GM21360 (cell line): ENCODE results near the gene FXYD6.

Source experiments
- ATAC-seq: cut with Tn5 transposase; IDR thresholded peaks from one replicate; pipeline ENCODE4 v1.9.1; 2021; ENCODE audit warnings: mild to moderate bottlenecking, moderate library complexity; ENCODE audit not compliant: unreplicated experiment

FXYD6 gene

GRCh38 chr11:117910941-117911655 lies 34.6 kb upstream of the FXYD6 start:
- no peak for ATAC-seq

- ATAC-seq: no peak
Measured at GRCh38 chr11:117910525-117910924, 34.1 kb upstream of the FXYD6 start.

DNA sequence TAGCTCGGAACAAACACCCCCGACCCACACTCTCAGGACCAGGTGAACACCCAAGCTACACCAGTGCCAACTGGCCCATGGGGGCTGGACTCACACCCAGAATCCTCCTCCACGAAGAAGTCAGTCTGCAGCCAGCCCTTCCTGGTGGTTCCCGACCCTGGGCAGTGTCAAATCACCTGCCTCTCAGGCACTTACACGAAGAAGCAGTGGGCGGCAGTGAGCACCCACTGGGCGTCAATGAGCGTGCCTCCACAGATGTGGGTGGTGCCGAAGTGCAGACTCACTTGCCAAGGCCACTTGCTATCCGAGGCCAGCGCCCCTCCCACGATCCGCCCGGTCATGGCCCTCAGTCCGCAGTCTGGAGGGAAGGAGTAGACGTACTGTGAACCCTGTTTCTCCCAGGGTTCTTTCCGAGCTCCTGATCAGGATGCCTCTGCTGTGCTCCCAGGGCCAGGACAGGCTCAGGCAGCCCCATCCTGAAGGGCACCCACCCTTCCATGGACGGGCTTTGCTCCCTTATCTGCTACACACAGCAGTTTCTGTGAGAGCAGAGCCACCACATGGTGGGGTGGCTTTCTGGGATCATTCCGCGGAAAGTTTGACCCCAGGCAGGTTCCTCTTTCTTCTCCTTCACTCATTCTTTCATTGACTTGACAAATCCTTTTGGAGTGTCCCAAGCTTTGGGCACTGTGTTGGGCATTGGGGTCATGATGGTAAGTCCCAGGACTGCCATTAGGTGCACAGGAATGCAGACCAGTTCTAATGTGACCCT lies 33.3 kb upstream of the FXYD6 start:
- no peak for ATAC-seq

DNA sequence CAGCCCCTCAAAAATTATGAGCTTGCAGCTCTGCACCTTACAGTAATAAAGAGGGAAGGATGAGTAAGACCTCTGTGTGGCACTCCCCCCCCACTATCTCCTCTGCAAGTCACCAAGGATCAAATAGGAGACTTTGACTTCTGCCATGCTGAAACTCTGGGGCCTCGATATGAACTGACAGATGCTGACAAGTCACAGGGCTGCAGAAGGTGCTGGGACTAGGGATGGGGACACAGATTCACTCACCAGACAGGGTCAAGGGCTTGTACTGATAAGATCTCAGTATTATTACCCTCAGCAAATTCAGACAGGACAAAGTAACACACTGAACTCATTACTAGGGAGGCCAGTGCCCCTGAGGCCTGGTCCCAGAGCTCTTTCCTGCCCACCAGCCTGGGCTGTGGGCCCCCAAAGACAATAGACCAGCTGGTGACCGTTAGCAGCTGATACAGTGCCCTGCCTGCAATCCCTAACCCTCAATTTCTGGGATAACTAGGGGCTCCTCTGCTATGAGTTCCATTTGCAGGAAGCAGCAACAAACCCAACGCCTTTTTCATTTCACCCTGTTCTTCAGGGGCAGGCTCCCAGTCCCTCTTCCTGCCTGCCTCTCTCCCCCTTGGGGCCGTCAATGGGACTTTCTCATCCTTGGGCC lies 32.6 kb upstream of the FXYD6 start:
- ATAC-seq: no peak

DNA sequence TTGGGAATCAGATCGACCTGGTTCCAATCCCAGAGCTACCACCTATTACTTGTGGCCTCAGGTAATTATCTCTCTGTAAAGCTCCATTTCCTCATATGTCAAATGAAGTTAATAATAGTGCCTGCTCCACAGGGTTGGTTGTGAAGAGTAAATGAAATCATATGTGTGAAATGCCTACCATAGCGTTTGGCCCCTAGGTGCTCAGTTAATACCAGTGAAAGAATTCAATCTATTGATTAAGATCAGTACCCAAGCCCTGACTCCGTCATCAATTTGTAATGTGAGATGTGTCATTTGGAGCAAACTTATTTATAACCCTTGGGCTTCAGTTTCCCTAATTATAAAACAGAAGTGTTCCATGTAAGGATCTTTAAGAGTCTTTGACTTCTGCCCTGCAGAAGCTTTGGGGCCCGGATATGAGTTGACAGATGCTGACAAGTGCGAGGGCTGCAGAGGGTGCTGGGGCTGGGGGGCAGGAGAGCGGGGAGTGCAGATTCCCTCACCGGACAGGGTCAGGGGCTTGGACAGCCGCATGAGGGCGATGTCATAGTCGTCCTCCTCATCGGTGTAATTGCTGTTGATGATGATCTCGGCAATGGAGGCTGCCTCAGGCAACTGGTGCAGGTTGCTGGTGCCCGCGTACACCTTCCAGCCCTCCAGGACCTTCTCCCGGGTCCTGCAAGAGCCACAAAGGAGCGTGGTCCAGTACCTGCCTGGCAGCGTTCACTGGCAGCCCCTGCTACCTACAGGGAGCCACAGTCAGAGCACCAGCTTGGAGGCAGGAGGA lies 31.8 kb upstream of the FXYD6 start:
- no peak for ATAC-seq

DNA sequence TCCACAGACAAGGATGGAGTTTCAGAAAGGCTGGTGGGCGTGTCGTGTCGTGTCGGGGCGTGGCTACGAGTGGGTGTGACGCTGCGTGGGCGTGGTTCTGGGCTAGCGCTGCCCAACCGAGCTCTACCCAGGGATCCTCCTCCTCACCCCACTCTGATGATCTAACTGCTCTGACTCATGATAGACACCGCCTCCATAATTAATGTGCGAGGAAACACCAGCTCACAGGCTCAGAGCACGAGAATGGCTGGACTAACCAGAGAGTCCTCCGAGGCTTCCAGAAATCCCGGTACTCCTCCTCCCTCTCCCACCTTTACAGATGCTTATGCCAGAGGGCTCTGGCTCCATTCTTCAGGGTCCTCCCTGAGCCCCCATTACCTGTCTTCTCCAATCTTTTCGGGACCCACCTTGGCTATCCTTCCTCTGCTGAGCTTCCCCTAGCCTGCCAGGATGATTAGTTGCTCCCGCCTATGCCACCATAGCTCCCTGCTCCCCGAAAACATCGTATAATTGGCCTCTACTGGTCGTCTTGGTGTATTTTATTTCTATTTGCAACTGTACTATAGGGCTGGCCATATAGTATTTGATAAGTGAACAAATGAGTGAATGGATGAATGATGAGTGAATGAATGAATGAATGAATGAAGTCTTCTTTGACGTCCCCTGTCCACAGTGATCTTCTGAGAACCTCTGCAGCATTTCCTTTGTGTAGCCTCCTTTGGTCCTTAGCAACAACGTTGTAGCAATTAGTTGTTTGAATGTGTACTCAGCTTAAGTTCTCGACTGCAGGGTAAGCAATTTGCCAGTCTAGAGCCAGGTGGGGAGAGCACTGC lies 31.0 kb upstream of the FXYD6 start:
- ATAC-seq: peak; percentile 74

- ATAC-seq: no peak
Measured at GRCh38 chr11:117906710-117907109, 30.3 kb upstream of the FXYD6 start.

DNA sequence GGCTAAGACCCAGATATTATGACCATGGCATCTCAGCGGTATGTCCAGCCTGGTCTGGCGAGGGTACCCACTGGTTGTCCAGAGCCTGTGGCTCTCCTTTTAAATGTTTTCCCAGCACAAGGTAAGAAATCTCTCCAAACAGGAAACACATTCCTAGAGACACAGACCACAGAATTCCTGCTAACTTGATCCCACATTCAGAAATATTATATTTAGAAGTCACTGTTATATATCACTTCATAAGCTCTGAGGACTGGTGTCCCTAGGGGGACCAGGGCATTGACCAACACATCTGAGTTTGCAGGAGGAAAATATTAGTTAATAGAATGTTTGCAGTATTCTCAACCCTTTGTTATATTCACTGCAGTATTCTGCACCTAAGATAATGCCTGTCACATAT lies 29.7 kb upstream of the FXYD6 start:
- ATAC-seq: no peak

- ATAC-seq: no peak
Measured at GRCh38 chr11:117905524-117905923, 29.1 kb upstream of the FXYD6 start.

GRCh38 chr11:117903505-117904382 lies 27.3 kb upstream of the FXYD6 start:
- no peak for ATAC-seq

DNA sequence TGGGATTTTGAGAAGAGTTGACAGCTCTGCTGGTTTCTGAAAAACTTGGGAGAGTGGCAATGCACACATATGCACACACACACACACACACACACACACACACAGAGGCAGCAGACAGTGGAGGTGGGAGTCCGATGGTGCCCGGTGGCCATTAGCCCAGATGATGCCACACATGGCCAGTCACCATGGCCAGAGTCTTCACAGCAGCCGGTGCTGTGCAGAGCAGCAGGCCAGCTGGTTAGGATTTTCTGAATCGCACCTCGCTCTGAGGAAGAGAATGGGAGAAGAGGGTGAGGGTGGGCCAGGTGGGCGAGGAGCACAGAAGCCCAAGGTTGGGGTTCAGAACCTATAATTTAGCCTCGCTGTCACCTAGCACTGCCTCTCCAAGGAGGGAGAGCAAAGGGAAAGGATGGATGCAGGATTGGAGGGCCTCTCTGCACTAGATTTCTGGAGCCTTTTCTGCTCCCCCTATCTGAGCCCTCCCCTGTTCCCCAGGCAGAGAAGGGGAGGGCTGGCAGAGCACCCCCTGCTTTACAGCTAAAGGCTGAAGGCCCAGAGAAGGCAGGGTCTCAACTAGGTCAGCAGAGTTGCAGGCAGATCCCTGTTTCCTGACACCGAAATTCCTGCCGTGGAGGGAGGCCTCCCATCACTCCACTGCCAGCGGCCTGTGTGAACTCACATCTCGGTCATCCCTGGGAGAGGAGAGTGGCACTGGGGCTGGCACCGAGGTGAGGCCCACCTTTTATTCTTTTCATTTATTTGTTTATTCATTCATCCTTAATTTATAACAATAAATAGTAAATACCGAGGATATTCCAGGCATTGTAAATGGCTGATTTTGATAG lies 25.8 kb upstream of the FXYD6 start:
- ATAC-seq: no peak

- ATAC-seq: no peak
Measured at GRCh38 chr11:117901601-117902000, 25.1 kb upstream of the FXYD6 start.

GRCh38 chr11:117900720-117901440 lies 24.4 kb upstream of the FXYD6 start:
- ATAC-seq: no peak

- no peak for ATAC-seq
Measured at GRCh38 chr11:117900121-117900648, 23.7 kb upstream of the FXYD6 start.

- ATAC-seq: no peak
Measured at GRCh38 chr11:117898059-117898458, 21.6 kb upstream of the FXYD6 start.

DNA sequence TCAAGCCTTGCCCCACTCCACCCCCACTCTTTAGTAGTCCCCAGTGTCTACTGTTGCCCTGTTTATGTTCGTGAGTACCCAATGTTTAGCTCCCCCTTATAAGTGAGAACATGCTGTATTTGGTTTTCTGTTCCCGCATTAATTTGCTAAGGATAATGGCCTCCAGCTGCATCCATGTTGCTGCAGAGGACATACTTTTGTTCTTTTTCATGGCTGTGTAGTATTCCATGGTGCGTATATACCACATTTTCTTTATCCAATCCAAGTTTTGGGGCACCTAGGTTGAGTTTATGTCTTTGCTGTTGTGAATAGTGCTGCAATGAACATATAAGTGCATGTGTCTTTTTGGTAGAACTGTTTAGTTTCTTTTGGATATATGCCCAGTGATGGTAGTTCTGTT lies 16.2 kb upstream of the FXYD6 start:
- no peak for ATAC-seq

- ATAC-seq: no peak
Measured at GRCh38 chr11:117891362-117891761, 14.9 kb upstream of the FXYD6 start.
